Neuronal stem cell (in vitro differentiated cells): ENCODE results near the gene A3GALT2.

ENCODE experiments used
- DNase-seq: peaks from one replicate; pipeline ENCODE4 v3.0.0-alpha.2; 2013; ENCODE audit warnings: low spot score
- H2AFZ ChIP-seq: one replicate; pipeline ENCODE4 v1.6.1; 2013; ENCODE audit warnings: mild to moderate bottlenecking, low read length, inconsistent platforms
- H2AK5ac ChIP-seq: 2 replicates; pipeline ENCODE4 v1.6.1; 2013; ENCODE audit warnings: low read depth, mild to moderate bottlenecking, inconsistent platforms, low read length, moderate library complexity, mixed read lengths
- H2BK120ac ChIP-seq: 2 replicates; pipeline ENCODE4 v1.6.1; 2013; ENCODE audit warnings: low read depth, mild to moderate bottlenecking, inconsistent platforms, low read length, moderate library complexity, mixed read lengths
- H2BK12ac ChIP-seq: one replicate; pipeline ENCODE4 v1.6.1; 2013; ENCODE audit warnings: low read length, inconsistent platforms
- H2BK15ac ChIP-seq: 2 replicates; pipeline ENCODE4 v1.6.1; 2013; ENCODE audit warnings: mild to moderate bottlenecking, low read length, inconsistent platforms, mixed read lengths
- H2BK5ac ChIP-seq: one replicate; pipeline ENCODE4 v1.6.1; 2013; ENCODE audit warnings: inconsistent platforms, mild to moderate bottlenecking, low read length, moderate library complexity
- H3K14ac ChIP-seq: one replicate; pipeline ENCODE4 v1.6.1; 2013; ENCODE audit warnings: low read length, inconsistent platforms
- H3K18ac ChIP-seq: 2 replicates; pipeline ENCODE4 v1.6.1; 2013; ENCODE audit warnings: low read length, inconsistent platforms
- H3K23ac ChIP-seq: 2 replicates; pipeline ENCODE4 v1.6.1; 2013; ENCODE audit warnings: low read depth, mild to moderate bottlenecking, mixed read lengths, low read length, inconsistent platforms; ENCODE audit not compliant: poor library complexity
- H3K27ac ChIP-seq: replicated peaks from 3 replicates; pipeline ENCODE4 v1.5.1; 2013; ENCODE audit warnings: low read length, inconsistent platforms
- H3K27me3 ChIP-seq, 3 experiments: 2 replicates each; pipeline ENCODE4 v1.6.1; 2013; ENCODE audit warnings: low read length in 3 of 3, mild to moderate bottlenecking in 2 of 3, inconsistent platforms in 1 of 3, low read depth in 1 of 3, mixed read lengths in 1 of 3, moderate library complexity in 1 of 3; ENCODE audit not compliant: control insufficient read depth in 3 of 3, insufficient read depth in 3 of 3
- H3K36me3 ChIP-seq, 2 donors: replicated peaks in 1 of 2; 2 replicates each; pipeline ENCODE4 v1.6.1; 2013; ENCODE audit warnings: low read length in 2 of 2; ENCODE audit not compliant: control insufficient read depth in 2 of 2, insufficient read depth in 2 of 2
- H3K4ac ChIP-seq: 2 replicates; pipeline ENCODE4 v1.6.1; 2013; ENCODE audit warnings: inconsistent platforms, mild to moderate bottlenecking, low read length, moderate library complexity
- H3K4me1 ChIP-seq, 2 donors: 1 replicate in 1 of 2; 2 replicates in 1 of 2; pipeline ENCODE4 v1.6.1; 2013; ENCODE audit warnings: low read length in 2 of 2, low read depth in 1 of 2; ENCODE audit not compliant: control insufficient read depth in 2 of 2, insufficient read depth in 1 of 2
- H3K4me2 ChIP-seq: one replicate; pipeline ENCODE4 v1.6.1; 2013; ENCODE audit warnings: mild to moderate bottlenecking, low read length, inconsistent platforms; ENCODE audit not compliant: insufficient read depth, poor library complexity, severe bottlenecking
- H3K4me3 ChIP-seq, 2 donors: 2 replicates each; pipeline ENCODE4 v1.5.1; 2013; ENCODE audit warnings: low read length in 2 of 2, mild to moderate bottlenecking in 2 of 2, inconsistent platforms in 1 of 2, moderate library complexity in 1 of 2
- H3K79me1 ChIP-seq: one replicate; pipeline ENCODE4 v1.6.1; 2013; ENCODE audit warnings: low read depth, mild to moderate bottlenecking, inconsistent platforms, low read length, moderate library complexity
- H3K9ac ChIP-seq: one replicate; pipeline ENCODE4 v1.6.1; 2013; ENCODE audit warnings: mild to moderate bottlenecking, low read depth, low read length, inconsistent platforms; ENCODE audit not compliant: poor library complexity
- H3K9me3 ChIP-seq, 2 donors: replicated peaks in 1 of 2; 2 replicates each; pipeline versions ENCODE3 to v1.6.1; 2013; ENCODE audit warnings: low read length in 2 of 2, mild to moderate bottlenecking in 2 of 2, inconsistent platforms in 1 of 2, low read depth in 1 of 2, mixed read lengths in 1 of 2, moderate library complexity in 1 of 2; ENCODE audit not compliant: control insufficient read depth in 2 of 2, insufficient read depth in 1 of 2
- H4K8ac ChIP-seq: one replicate; pipeline ENCODE4 v1.6.1; 2013; ENCODE audit warnings: low read depth, mild to moderate bottlenecking, inconsistent platforms, low read length, moderate library complexity
- H4K91ac ChIP-seq: one replicate; pipeline ENCODE4 v1.6.1; 2013; ENCODE audit warnings: low read length, low read depth, mild to moderate bottlenecking, inconsistent platforms; ENCODE audit not compliant: poor library complexity
- WGBS, 2 donors: extraction: QIAGEN DNeasy Blood & Tissue Kit; methylation state at CpG; one replicate each; pipeline ENCODE4 v1.1.7; 2013; ENCODE audit warnings: missing lambda C conversion rate in 2 of 2, mixed read lengths in 1 of 2; ENCODE audit not compliant: insufficient read length in 2 of 2, insufficient replicate concordance in 1 of 2; ENCODE audit errors: extremely low coverage in 2 of 2; 5-methylcytosine and 5-hydroxymethylcytosine counted together

A3GALT2 gene

GRCh38 chr1:33364565-33364918 lies 43.6 kb upstream of the A3GALT2 start:
- Histone ChIP-seq H2AK5ac (peak overlapping the region; percentile 50), H2AFZ (no peak overlapping the region), H2BK12ac (peak overlapping the region; percentile 76), H3K4ac (peak overlapping the region; percentile 61), H3K36me3 (no peaks in the 10 kb centered on the region), H3K14ac (peak overlapping the region; percentile 92), H3K18ac (peak overlapping the region; percentile 96), H3K27me3 (no peaks in the 10 kb centered on the region), H3K9me3 (no peaks in the 10 kb centered on the region), H3K79me1 (no peaks in the 10 kb centered on the region), H4K8ac (peak overlapping the region; percentile 10), H3K23ac (no peak overlapping the region), H3K9ac (peak overlapping the region; percentile 87), H3K27ac (peak overlapping the region; percentile 100), H3K4me2 (peak overlapping the region; percentile 54), H3K4me1 (peaks cover 54 to 57% of the 10 kb centered on the region in 2 donors), H2BK120ac (peak overlapping the region; percentile 62), H2BK15ac (peak overlapping the region; percentile 32), H3K4me3 (peak overlapping the region in 1 of 2 donors; percentile 23), H2BK5ac (peak overlapping the region; percentile 83), H4K91ac (peak overlapping the region; percentile 95)
- DNase-seq = no peak
- no CpG with 5 or more reads among the region's 2 CpGs for WGBS, 2 donors

- Histone ChIP-seq H2BK15ac (no peak overlapping the region), H3K23ac (no peak overlapping the region), H3K27ac (peak overlapping the region; percentile 100), H2BK120ac (peak overlapping the region; percentile 88), H2AK5ac (no peak overlapping the region), H4K8ac (no peak overlapping the region), H3K4me2 (peak overlapping the region; percentile 53), H3K36me3 (peaks cover 0 to 7% of the 10 kb centered on the region in 2 donors), H3K14ac (no peak overlapping the region), H2AFZ (no peak overlapping the region), H2BK12ac (no peak overlapping the region), H3K9me3 (no peaks in the 10 kb centered on the region), H2BK5ac (peak overlapping the region; percentile 83), H3K79me1 (no peaks in the 10 kb centered on the region), H3K4ac (no peak overlapping the region), H3K9ac (peak overlapping the region; percentile 82), H3K4me3 (peak overlapping the region; percentile 51 to 64), H3K4me1 (peaks cover 56 to 61% of the 10 kb centered on the region in 2 donors), H4K91ac (peak overlapping the region; percentile 35), H3K18ac (peak overlapping the region; percentile 96), H3K27me3 (no peaks in the 10 kb centered on the region)
- peak; percentile 72 for DNase-seq
- no CpG with 5 or more reads among the region's 5 CpGs for WGBS, 2 donors
These were observed 42.6 kb upstream of the A3GALT2 start for GRCh38 chr1:33363470-33363861.

GRCh38 chr1:33363021-33363420 lies 42.1 kb upstream of the A3GALT2 start:
- H3K9ac ChIP-seq = no peak overlapping the region
- H3K14ac ChIP-seq = no peak overlapping the region
- H2BK12ac ChIP-seq = no peak overlapping the region
- peak overlapping the region; percentile 100 for H3K27ac ChIP-seq
- no peak overlapping the region for H3K4ac ChIP-seq
- H3K4me3 ChIP-seq = peak overlapping the region in 1 of 2 donors; percentile 51
- peak overlapping the region; percentile 36 for H3K4me2 ChIP-seq
- peaks cover 0 to 7% of the 10 kb centered on the region in 2 donors for H3K36me3 ChIP-seq
- H4K91ac ChIP-seq = no peak overlapping the region
- H3K18ac ChIP-seq = no peak overlapping the region
- H3K9me3 ChIP-seq = no peaks in the 10 kb centered on the region
- H3K27me3 ChIP-seq = no peaks in the 10 kb centered on the region
- no peak for DNase-seq
- no peak overlapping the region for H2AFZ ChIP-seq
- H4K8ac ChIP-seq = no peak overlapping the region
- no peak overlapping the region for H2BK15ac ChIP-seq
- H3K79me1 ChIP-seq = no peaks in the 10 kb centered on the region
- H2AK5ac ChIP-seq = no peak overlapping the region
- no CpG with 5 or more reads among the region's 5 CpGs for WGBS, 2 donors
- H3K4me1 ChIP-seq = peaks cover 57 to 62% of the 10 kb centered on the region in 2 donors
- no peak overlapping the region for H2BK5ac ChIP-seq
- H3K23ac ChIP-seq = no peak overlapping the region
- H2BK120ac ChIP-seq = no peak overlapping the region

GRCh38 chr1:33361532-33362235 lies 40.8 kb upstream of the A3GALT2 start:
- no peak for DNase-seq
- H3K4me1 ChIP-seq = peaks cover 47 to 52% of the 10 kb centered on the region in 2 donors
- H3K79me1 ChIP-seq = no peaks in the 10 kb centered on the region
- peaks cover 0 to 12% of the 10 kb centered on the region in 2 donors for H3K36me3 ChIP-seq
- H3K4me2 ChIP-seq = no peak overlapping the region
- no peak overlapping the region for H2BK5ac ChIP-seq
- no peak overlapping the region for H3K9ac ChIP-seq
- no peak overlapping the region for H4K8ac ChIP-seq
- H2AFZ ChIP-seq = no peak overlapping the region
- peak overlapping the region; percentile 23 for H3K27ac ChIP-seq
- no CpG with 5 or more reads among the region's 11 CpGs for WGBS, 2 donors
- H2BK12ac ChIP-seq = no peak overlapping the region
- no peaks in the 10 kb centered on the region for H3K27me3 ChIP-seq
- peak overlapping the region; percentile 63 for H3K18ac ChIP-seq
- peak overlapping the region; percentile 21 for H2AK5ac ChIP-seq
- H3K4me3 ChIP-seq = no peak overlapping the region
- no peak overlapping the region for H3K23ac ChIP-seq
- no peak overlapping the region for H3K14ac ChIP-seq
- no peak overlapping the region for H4K91ac ChIP-seq
- no peak overlapping the region for H2BK120ac ChIP-seq
- no peak overlapping the region for H2BK15ac ChIP-seq
- H3K4ac ChIP-seq = no peak overlapping the region
- no peaks in the 10 kb centered on the region for H3K9me3 ChIP-seq
